Activated naive CD8-positive, alpha-beta T cell treated with anti-CD3 and anti-CD28 coated beads, Interleukin-2, amount 50 U/mL, for 24 hours (primary cell): Measurements from ENCODE around the gene SPINT2.

Source experiments
- ATAC-seq: fragments of 150-1000 bp; cut with Tn5 transposase; one replicate; pipeline ENCODE4 v1.10.0; 2021
- DNase-seq: peaks from one replicate; pipeline ENCODE4 v3.0.0; 2021
- H3K27ac Mint-ChIP-seq: one replicate; pipeline ENCODE4 v1.8.0; 2021; ENCODE audit warnings: mild to moderate bottlenecking, mixed read lengths
- H3K27me3 Mint-ChIP-seq: one replicate; pipeline ENCODE4 v1.8.0; 2021; ENCODE audit warnings: mixed read lengths
- H3K36me3 Mint-ChIP-seq: one replicate; pipeline ENCODE4 v1.8.0; 2021; ENCODE audit warnings: low read depth, mixed read lengths
- H3K4me1 Mint-ChIP-seq: one replicate; pipeline ENCODE4 v1.8.0; 2021; ENCODE audit warnings: mixed read lengths
- H3K4me3 Mint-ChIP-seq: one replicate; pipeline ENCODE4 v1.8.0; 2021; ENCODE audit warnings: mild to moderate bottlenecking, moderate library complexity, mixed read lengths
- H3K9me3 Mint-ChIP-seq: one replicate; pipeline ENCODE4 v1.8.0; 2021; ENCODE audit warnings: mixed read lengths

Gene SPINT2

GRCh38 chr19:38308006-38308766 lies 43.8 kb downstream of the SPINT2 start:
- no peak for ATAC-seq
- Mint-ChIP-seq H3K36me3 (peaks cover 8% of the 10 kb centered on the region), H3K4me1 (no peaks in the 10 kb centered on the region), H3K9me3 (peaks cover 4% of the 10 kb centered on the region), H3K27me3 (no peaks in the 10 kb centered on the region), H3K27ac (no peak overlapping the region), H3K4me3 (no peak overlapping the region)
- DNase-seq = no peak

- Mint-ChIP-seq H3K27ac (no peak overlapping the region), H3K36me3 (peaks cover 8% of the 10 kb centered on the region)
- no peak for ATAC-seq
These were observed 44.7 kb downstream of the SPINT2 start for GRCh38 chr19:38308926-38309614.

GRCh38 chr19:38309615-38310278 lies 45.4 kb downstream of the SPINT2 start:
- Mint-ChIP-seq H3K4me3 (no peak overlapping the region), H3K27ac (no peak overlapping the region), H3K36me3 (peaks cover 8% of the 10 kb centered on the region), H3K4me1 (peaks cover 6% of the 10 kb centered on the region), H3K9me3 (peaks cover 4% of the 10 kb centered on the region), H3K27me3 (no peaks in the 10 kb centered on the region)
- DNase-seq (no peak), ATAC-seq (no peak)

More at GRCh38 chr19:38308926-38309614, 44.7 kb downstream of the SPINT2 start:
- Mint-ChIP-seq H3K27me3 (no peaks in the 10 kb centered on the region), H3K9me3 (peaks cover 4% of the 10 kb centered on the region), H3K4me3 (no peak overlapping the region), H3K4me1 (peaks cover 4% of the 10 kb centered on the region)
- DNase-seq = no peak

- peaks cover 8% of the 10 kb centered on the region for H3K36me3 Mint-ChIP-seq
- peaks cover 10% of the 10 kb centered on the region for H3K4me1 Mint-ChIP-seq
- H3K9me3 Mint-ChIP-seq = peaks cover 4% of the 10 kb centered on the region
- DNase-seq (no peak), ATAC-seq (no peak)
- no peak overlapping the region for H3K27ac Mint-ChIP-seq
- no peaks in the 10 kb centered on the region for H3K27me3 Mint-ChIP-seq
- no peak overlapping the region for H3K4me3 Mint-ChIP-seq
These were observed 45.9 kb downstream of the SPINT2 start for GRCh38 chr19:38310279-38310670.

GRCh38 chr19:38310986-38311385 lies 46.6 kb downstream of the SPINT2 start:
- DNase-seq = no peak
- H3K27me3 Mint-ChIP-seq = no peaks in the 10 kb centered on the region
- no peak overlapping the region for H3K27ac Mint-ChIP-seq
- ATAC-seq = no peak
- H3K36me3 Mint-ChIP-seq = peaks cover 8% of the 10 kb centered on the region
- H3K4me1 Mint-ChIP-seq = peaks cover 10% of the 10 kb centered on the region
- H3K4me3 Mint-ChIP-seq = no peak overlapping the region
- H3K9me3 Mint-ChIP-seq = peaks cover 4% of the 10 kb centered on the region

GRCh38 chr19:38315657-38316476 lies 51.5 kb downstream of the SPINT2 start, which contains the start of gene YIF1B:
YIF1B (minus strand) TSS chr19:38315947; CDS start chr19:38315917, 30 bp downstream.
- DNase-seq = peak; percentile 94
- peak within 1 kb of the TSS; percentile 95 for H3K4me3 Mint-ChIP-seq
- ATAC-seq = peak; percentile 94
- H3K36me3 Mint-ChIP-seq = peaks cover 2% of the 10 kb centered on the region
- peaks cover 46% of the 10 kb centered on the region for H3K4me1 Mint-ChIP-seq
- no peaks in the 10 kb centered on the region for H3K9me3 Mint-ChIP-seq
- H3K27me3 Mint-ChIP-seq = peaks cover 1% of the 10 kb centered on the region
- H3K27ac Mint-ChIP-seq = peak within 1 kb of the TSS; percentile 91

GRCh38 chr19:38316477-38317067 lies 52.2 kb downstream of the SPINT2 start:
- no peak for ATAC-seq
- Mint-ChIP-seq H3K9me3 (no peaks in the 10 kb centered on the region), H3K4me3 (peak overlapping the region; percentile 95), H3K36me3 (no peaks in the 10 kb centered on the region), H3K27me3 (peaks cover 1% of the 10 kb centered on the region), H3K4me1 (peaks cover 52% of the 10 kb centered on the region), H3K27ac (peak overlapping the region; percentile 82)
- no peak for DNase-seq

- peak overlapping the region; percentile 74 for H3K27ac Mint-ChIP-seq
These were observed 52.8 kb downstream of the SPINT2 start for GRCh38 chr19:38317104-38317612.

GRCh38 chr19:38318660-38319059 lies 54.3 kb downstream of the SPINT2 start:
- no peak for ATAC-seq
- Mint-ChIP-seq H3K36me3 (no peaks in the 10 kb centered on the region), H3K9me3 (no peaks in the 10 kb centered on the region), H3K4me1 (peaks cover 52% of the 10 kb centered on the region), H3K4me3 (peak overlapping the region; percentile 81), H3K27me3 (peaks cover 1% of the 10 kb centered on the region), H3K27ac (peak overlapping the region; percentile 47)
- no peak for DNase-seq

More at GRCh38 chr19:38317104-38317612, 52.8 kb downstream of the SPINT2 start:
- no peaks in the 10 kb centered on the region for H3K36me3 Mint-ChIP-seq
- H3K4me3 Mint-ChIP-seq = peak overlapping the region; percentile 95
- peaks cover 54% of the 10 kb centered on the region for H3K4me1 Mint-ChIP-seq
- no peak for DNase-seq
- peaks cover 1% of the 10 kb centered on the region for H3K27me3 Mint-ChIP-seq
- no peaks in the 10 kb centered on the region for H3K9me3 Mint-ChIP-seq
- ATAC-seq = no peak

GRCh38 chr19:38319421-38320258 lies 55.3 kb downstream of the SPINT2 start, which contains the start of gene KCNK6:
KCNK6 (plus strand) TSS chr19:38319845; CDS start chr19:38319951, 106 bp downstream.
- no peaks in the 10 kb centered on the region for H3K9me3 Mint-ChIP-seq
- peak within 1 kb of the TSS; percentile 81 for H3K4me3 Mint-ChIP-seq
- ATAC-seq (peak; percentile 6), DNase-seq (peak; percentile 62)
- peak within 1 kb of the TSS; percentile 46 for H3K27ac Mint-ChIP-seq
- H3K4me1 Mint-ChIP-seq = peaks cover 48% of the 10 kb centered on the region
- H3K36me3 Mint-ChIP-seq = no peaks in the 10 kb centered on the region
- H3K27me3 Mint-ChIP-seq = peaks cover 1% of the 10 kb centered on the region

GRCh38 chr19:38320969-38321339 lies 56.6 kb downstream of the SPINT2 start:
- Mint-ChIP-seq H3K9me3 (no peaks in the 10 kb centered on the region), H3K27me3 (peaks cover 1% of the 10 kb centered on the region), H3K4me1 (peaks cover 43% of the 10 kb centered on the region), H3K27ac (no peak overlapping the region), H3K36me3 (no peaks in the 10 kb centered on the region), H3K4me3 (peak overlapping the region; percentile 81)
- ATAC-seq (no peak), DNase-seq (no peak)

- Mint-ChIP-seq H3K27me3 (peaks cover 1% of the 10 kb centered on the region), H3K36me3 (no peaks in the 10 kb centered on the region), H3K27ac (no peak overlapping the region), H3K4me3 (peak overlapping the region; percentile 81), H3K4me1 (peaks cover 36% of the 10 kb centered on the region), H3K9me3 (no peaks in the 10 kb centered on the region)
- ATAC-seq (no peak), DNase-seq (no peak)
These were observed 57.3 kb downstream of the SPINT2 start for GRCh38 chr19:38321646-38322196.
